ENCODE data around the gene EMCN.

The EMCN gene

DNA sequence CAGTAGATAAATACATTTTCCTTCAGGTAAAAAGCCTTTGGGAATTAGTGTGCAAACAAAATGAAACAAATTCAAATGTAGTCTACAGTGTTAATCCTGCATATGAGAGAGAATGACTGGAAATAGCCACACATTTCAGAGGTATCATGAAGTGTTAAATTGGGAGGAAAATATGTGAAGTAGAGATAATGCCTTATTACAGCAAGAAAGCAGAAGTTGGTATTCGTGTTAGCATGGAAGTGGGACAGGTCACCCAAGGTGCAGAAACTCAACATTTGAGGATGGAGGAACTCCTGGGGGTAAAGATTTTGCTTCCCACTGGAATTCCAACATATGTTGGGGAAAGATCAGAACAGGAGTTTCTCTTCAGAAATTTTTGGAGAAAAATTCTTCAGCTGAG is 51.3 kb downstream of the EMCN start:
- no peak overlapping the region for H3K4me3 ChIP-seq (ENCODE audit: low read depth, low read length)
- TF ChIP-seq, protein P1, sequence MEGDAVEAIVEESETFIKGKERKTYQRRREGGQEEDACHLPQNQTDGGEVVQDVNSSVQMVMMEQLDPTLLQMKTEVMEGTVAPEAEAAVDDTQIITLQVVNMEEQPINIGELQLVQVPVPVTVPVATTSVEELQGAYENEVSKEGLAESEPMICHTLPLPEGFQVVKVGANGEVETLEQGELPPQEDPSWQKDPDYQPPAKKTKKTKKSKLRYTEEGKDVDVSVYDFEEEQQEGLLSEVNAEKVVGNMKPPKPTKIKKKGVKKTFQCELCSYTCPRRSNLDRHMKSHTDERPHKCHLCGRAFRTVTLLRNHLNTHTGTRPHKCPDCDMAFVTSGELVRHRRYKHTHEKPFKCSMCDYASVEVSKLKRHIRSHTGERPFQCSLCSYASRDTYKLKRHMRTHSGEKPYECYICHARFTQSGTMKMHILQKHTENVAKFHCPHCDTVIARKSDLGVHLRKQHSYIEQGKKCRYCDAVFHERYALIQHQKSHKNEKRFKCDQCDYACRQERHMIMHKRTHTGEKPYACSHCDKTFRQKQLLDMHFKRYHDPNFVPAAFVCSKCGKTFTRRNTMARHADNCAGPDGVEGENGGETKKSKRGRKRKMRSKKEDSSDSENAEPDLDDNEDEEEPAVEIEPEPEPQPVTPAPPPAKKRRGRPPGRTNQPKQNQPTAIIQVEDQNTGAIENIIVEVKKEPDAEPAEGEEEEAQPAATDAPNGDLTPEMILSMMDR (IDR thresholded peaks at IDR 0.05; ENCODE audit: low read depth, low read length), result no peak

DNA sequence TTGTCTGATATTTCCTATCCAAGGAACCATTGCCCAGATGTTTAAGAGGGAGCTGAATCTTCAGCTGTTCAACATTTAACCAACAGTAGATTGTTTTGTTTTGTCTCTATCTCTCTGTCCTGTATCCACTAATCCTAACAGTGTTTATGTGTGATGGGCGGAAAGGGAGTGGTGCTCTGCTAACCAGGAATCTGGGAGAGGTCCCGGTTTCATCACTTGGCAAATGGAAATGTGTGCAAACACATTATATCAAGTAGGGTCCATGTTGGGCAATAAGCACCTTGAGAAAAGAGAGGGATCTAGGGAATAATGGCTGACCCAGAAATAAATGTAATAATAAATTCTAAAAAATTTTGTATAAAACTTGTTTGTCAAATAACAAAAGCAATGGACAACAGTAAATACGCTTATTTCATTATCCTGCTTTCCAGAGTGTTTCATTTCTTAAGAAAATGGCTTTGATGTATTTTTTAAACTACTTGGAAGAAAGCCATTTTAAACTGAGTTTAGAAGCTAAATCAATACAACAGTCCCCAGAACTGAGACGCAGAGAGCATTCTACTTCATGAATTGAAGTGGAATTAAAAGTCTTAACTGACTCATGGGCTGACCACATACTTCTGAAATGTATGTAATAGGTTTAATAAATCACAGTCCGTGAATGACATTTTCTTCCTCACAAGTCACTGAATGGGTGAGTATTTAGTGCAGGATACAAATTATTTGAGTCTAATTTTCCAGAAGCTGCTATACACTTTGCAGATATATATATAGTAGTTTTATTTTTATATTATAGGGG is 55.8 kb downstream of the EMCN start:
- no peak overlapping the region for H3K4me3 ChIP-seq (ENCODE audit: low read depth, low read length)
- TF ChIP-seq, protein P1 (IDR thresholded peaks at IDR 0.05; ENCODE audit: low read depth, low read length), result no peak

DNA sequence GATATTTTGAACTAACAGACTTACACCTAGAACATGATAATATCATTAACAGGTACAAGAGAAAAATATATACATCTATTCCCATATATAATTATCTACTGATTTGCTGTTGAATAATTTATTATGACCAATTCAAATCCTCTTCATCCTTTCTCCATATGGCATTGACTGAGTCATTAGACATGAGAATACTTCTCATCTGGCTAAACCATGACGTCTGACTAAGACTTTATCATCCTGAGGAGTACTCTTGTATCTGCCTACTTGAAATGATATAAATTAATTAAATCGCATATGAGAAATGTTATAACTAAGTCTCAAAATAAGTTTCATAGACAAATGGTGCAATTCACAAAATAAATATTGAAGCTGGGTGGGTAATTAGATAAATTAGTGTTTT is 67.4 kb downstream of the EMCN start:
- TF ChIP-seq, protein P1 (IDR thresholded peaks at IDR 0.05; ENCODE audit: low read depth, low read length), result no peak
- H3K4me3 ChIP-seq (ENCODE audit: low read depth, low read length), result no peak overlapping the region

DNA sequence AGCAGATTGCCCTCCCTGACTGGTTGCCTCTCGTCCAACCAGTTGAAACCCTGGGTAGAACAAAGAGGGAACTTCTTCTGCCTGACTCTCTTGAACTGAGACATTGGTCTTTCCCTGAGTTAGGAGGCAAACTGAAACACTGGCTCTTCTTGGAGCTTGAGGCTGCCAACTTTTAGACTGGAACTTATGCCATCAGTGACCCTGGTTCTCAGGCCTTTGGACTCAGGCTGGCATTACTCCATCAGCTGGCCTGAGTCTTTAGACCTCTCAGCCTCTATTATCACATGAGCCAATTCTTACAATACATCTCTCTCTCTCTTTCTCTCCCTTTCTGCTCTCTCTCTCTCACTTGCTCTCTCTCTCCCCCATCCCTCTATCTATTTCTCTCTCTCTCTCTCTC is 86.4 kb downstream of the EMCN start:
- TF ChIP-seq, protein P1 (IDR thresholded peaks at IDR 0.05; ENCODE audit: low read depth, low read length), result no peak
- H3K4me3 ChIP-seq (ENCODE audit: low read depth, low read length), result no peak overlapping the region

DNA sequence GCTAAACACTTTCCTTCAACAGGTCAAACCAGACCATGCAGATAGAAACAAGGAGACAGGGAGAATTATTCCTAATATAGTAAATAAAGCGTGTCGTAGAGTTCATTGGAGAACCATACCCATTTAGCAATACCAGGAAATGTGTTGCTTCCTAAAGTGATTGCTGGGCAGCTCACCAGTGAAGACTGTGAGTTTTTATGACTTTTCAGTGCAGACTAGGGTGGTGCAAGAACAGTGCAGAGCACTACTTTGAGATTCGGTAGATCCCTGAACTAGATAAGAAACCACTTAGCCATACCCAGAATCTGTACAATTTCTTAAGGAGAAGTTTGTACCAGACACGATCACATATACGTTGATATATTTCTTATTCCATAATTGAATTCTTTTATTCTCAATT is 87.4 kb downstream of the EMCN start:
- no peak overlapping the region for H3K4me3 ChIP-seq (ENCODE audit: low read depth, low read length)
- TF ChIP-seq, protein P1 (IDR thresholded peaks at IDR 0.05; ENCODE audit: low read depth, low read length), result no peak

DNA sequence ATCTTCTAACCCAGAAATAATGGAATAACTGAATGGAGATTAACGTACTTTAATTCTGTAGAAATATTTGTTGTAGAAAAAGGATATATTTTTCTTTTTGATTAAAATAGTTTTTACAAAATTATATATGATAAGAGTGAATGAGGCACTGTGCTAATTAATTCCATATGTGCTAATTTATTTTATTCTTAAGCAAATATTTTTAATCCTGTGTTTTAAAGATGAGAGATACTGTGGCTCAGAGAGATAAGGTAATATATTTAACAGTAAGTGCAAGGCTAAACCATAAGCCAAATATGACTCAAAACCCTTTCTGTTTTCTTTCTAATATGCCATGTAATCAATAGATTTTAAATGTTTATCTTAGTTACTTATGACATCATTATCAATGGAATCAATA is 88.2 kb downstream of the EMCN start:
- TF ChIP-seq, protein P1 (IDR thresholded peaks at IDR 0.05; ENCODE audit: low read depth, low read length), result no peak
- H3K4me3 ChIP-seq (ENCODE audit: low read depth, low read length), result no peak overlapping the region

DNA sequence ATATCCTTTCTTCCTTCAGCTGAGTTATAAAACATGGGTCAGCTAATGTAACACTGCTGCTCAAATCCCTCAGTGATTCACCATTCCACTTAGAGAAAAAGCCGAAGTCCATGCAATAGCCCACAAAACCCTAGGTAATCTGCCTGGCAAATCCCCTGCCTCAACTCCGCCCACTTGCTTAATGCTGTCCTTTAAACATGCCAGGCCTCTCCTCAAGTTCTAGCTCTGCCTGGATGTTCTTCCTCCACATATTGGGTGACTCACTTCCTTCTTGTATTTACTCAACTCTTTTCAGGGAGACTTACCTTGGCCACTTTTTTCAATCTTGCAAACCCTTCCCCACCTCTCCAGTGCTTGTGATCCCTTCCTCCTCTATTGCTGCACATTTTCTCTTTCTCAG is 89.8 kb downstream of the EMCN start:
- TF ChIP-seq, protein P1 (IDR thresholded peaks at IDR 0.05; ENCODE audit: low read depth, low read length), result no peak

More for the DNA sequence above, 89.8 kb downstream of the EMCN start:
- no peak overlapping the region for H3K4me3 ChIP-seq (ENCODE audit: low read depth, low read length)
